GM23338 (cell line): ENCODE results near the gene TMEM30B. TPM values are rescaled to one million over a fixed set of nuclear protein-coding genes. Genes with fewer than 3 reads are reported as not detected.

Source experiments
- ATAC-seq: fragments of 200-7000 bp; cut with Tn5 transposase; 3 replicates; pipeline ENCODE4 v1.9.1; 2020
- DNase-seq: peaks from one replicate; pipeline ENCODE4 v3.0.0-alpha.2; 2015; ENCODE audit warnings: low spot score
- H2AFZ ChIP-seq: fragments of 200-600 bp; sonication (generic); 2 replicates; pipeline ENCODE4 v1.8.0; 2016; ENCODE audit warnings: antibody characterized with exemption, mild to moderate bottlenecking, moderate library complexity
- H3F3A ChIP-seq: fragments of 200-600 bp; sonication (generic); replicated peaks from 2 replicates; pipeline ENCODE4 v1.8.0; 2017; ENCODE audit warnings: antibody characterized with exemption, mixed run types, low read depth
- H3K27ac ChIP-seq: fragments of 200-600 bp; sonication (generic); 2 replicates; pipeline ENCODE4 v1.6.1; 2016; ENCODE audit warnings: low read depth
- H3K27me3 ChIP-seq: fragments of 200-600 bp; sonication (generic); 2 replicates; pipeline ENCODE4 v1.8.0; 2016; ENCODE audit warnings: mild to moderate bottlenecking, mixed run types, moderate library complexity; ENCODE audit not compliant: insufficient read depth
- H3K36me3 ChIP-seq: fragments of 200-600 bp; sonication (generic); 2 replicates; pipeline ENCODE4 v1.8.0; 2016; ENCODE audit warnings: mild to moderate bottlenecking; ENCODE audit not compliant: insufficient read depth
- H3K4me1 ChIP-seq: fragments of 200-600 bp; sonication (generic); 2 replicates; pipeline ENCODE4 v1.8.0; 2016; ENCODE audit warnings: mild to moderate bottlenecking, moderate library complexity; ENCODE audit not compliant: insufficient read depth
- H3K4me2 ChIP-seq: fragments of 200-600 bp; sonication (generic); 2 replicates; pipeline ENCODE4 v1.7.1; 2017; ENCODE audit warnings: mixed run types
- H3K4me3 ChIP-seq: fragments of 200-600 bp; sonication (generic); 2 replicates; pipeline ENCODE4 v1.6.1; 2016; ENCODE audit warnings: mixed run types
- H3K79me2 ChIP-seq: fragments of 200-600 bp; sonication (generic); replicated peaks from 2 replicates; pipeline ENCODE4 v1.8.0; 2017; ENCODE audit warnings: mild to moderate bottlenecking; ENCODE audit not compliant: insufficient read depth
- H3K9me2 ChIP-seq: fragments of 200-600 bp; sonication (generic); 2 replicates; pipeline ENCODE4 v1.8.0; 2017; ENCODE audit not compliant: insufficient read depth
- H4K20me1 ChIP-seq: fragments of 200-600 bp; sonication (generic); replicated peaks from 2 replicates; pipeline ENCODE4 v1.8.0; 2017; ENCODE audit warnings: mild to moderate bottlenecking; ENCODE audit not compliant: insufficient read depth
- H3K27ac Mint-ChIP-seq: 2 replicates; pipeline ENCODE4 v1.8.0; 2020; ENCODE audit warnings: inconsistent platforms, mild to moderate bottlenecking, moderate library complexity, mixed read lengths
- H3K27me3 Mint-ChIP-seq: 3 replicates; pipeline ENCODE4 v1.8.0; 2022; ENCODE audit warnings: low read depth, mild to moderate bottlenecking, moderate library complexity, mixed read lengths, inconsistent platforms; ENCODE audit not compliant: insufficient read depth, poor library complexity
- H3K36me3 Mint-ChIP-seq: 3 replicates; pipeline ENCODE4 v1.8.0; 2021; ENCODE audit warnings: low read depth, mild to moderate bottlenecking, inconsistent platforms, moderate library complexity, mixed read lengths
- H3K4me1 Mint-ChIP-seq: 3 replicates; pipeline ENCODE4 v1.8.0; 2020; ENCODE audit warnings: mild to moderate bottlenecking, inconsistent platforms, mixed read lengths
- H3K4me3 Mint-ChIP-seq: 3 replicates; pipeline ENCODE4 v1.8.0; 2021; ENCODE audit warnings: moderate library complexity, mild to moderate bottlenecking, inconsistent platforms, mixed read lengths
- H3K9me3 Mint-ChIP-seq: 3 replicates; pipeline ENCODE4 v1.8.0; 2020; ENCODE audit warnings: moderate library complexity, mild to moderate bottlenecking, inconsistent platforms, mixed read lengths
- CTCF ChIP-seq, 2 experiments: fragments of 200-600 bp in 1 of 2; sonication (generic) in 1 of 2; conservative IDR thresholded peaks; 2 replicates each; pipeline versions ENCODE4 v1.5.1 to v1.6.1; 2016 to 2017; ENCODE audit warnings: antibody characterized with exemption in 2 of 2, low read depth in 2 of 2, mild to moderate bottlenecking in 2 of 2, moderate library complexity in 1 of 2
- EZH2 ChIP-seq: fragments of 200-600 bp; sonication (generic); IDR thresholded peaks from one replicate; pipeline ENCODE4 v1.8.0; 2017; ENCODE audit warnings: antibody characterized with exemption, mild to moderate bottlenecking, low read depth; ENCODE audit not compliant: unreplicated experiment
- JUNB ChIP-seq: IDR thresholded peaks from one replicate; pipeline ENCODE4 v1.6.1; 2016; ENCODE audit warnings: antibody characterized with exemption; ENCODE audit not compliant: unreplicated experiment
- REST ChIP-seq: IDR thresholded peaks from one replicate; pipeline ENCODE4 v1.6.1; 2018; ENCODE audit warnings: antibody characterized with exemption; ENCODE audit not compliant: unreplicated experiment
- ZNF114 ChIP-seq: fragments of 250-450 bp; sonication (Bioruptor Pico); IDR thresholded peaks from 2 replicates; pipeline ENCODE4 v1.5.0; 2020; ENCODE audit warnings: mild to moderate bottlenecking, moderate library complexity
- ZNF331 ChIP-seq: fragments of 250-450 bp; sonication (Bioruptor Pico); IDR thresholded peaks from 2 replicates; pipeline ENCODE4 v1.5.0; 2020; ENCODE audit warnings: low read depth, mild to moderate bottlenecking, moderate library complexity
- polyA plus RNA-seq: library from polyadenylated mRNA; unstranded; fragments of >200 nt; fragmentation: Nextera tagmentation; extraction: Ambion mirVana; gene quantifications from 2 replicates; pipeline ENCODE4 v1.2.1, GENCODE V29; 2016
- total RNA-seq: library from RNA; depleted of rRNA; stranded (reverse); fragments of >200 nt; shearing (Covaris generic); gene quantifications from 2 replicates; pipeline ENCODE4 v1.2.3, GENCODE V29; 2014

TMEM30B gene
- total and polyA plus RNA-seq, 2 experiments from 2014 or later = 7.2 to 22.9 TPM

DNA sequence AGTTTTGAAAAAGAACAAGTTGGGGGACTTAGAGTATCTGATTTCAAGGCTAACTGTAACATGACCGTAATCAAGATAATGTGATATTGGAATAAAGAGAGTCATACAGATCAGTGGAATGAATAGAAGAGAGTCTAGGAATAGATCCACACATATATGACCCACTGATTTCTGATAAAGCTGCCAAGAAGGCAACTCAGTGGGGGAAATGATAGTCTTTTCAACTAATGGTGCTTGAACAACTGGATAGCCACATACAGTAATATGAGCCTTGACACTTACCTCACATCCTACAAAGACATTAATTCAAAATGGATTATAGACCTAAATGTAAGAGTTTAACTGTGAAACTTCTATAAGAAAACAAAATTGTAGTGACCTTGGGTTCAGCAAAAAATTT is 44.0 kb upstream of the TMEM30B start (continued):
- TF ChIP-seq REST (no peak), JUNB (no peak), CTCF (conservative IDR thresholded peaks at IDR 0.05; ENCODE audit: low read depth in 2 of 2) (no peak), EZH2 (no peak), ZNF114 (CRISPR knock-in tag) (no peak), ZNF331 (CRISPR knock-in tag) (no peak)

- Histone ChIP-seq H3K4me2 (no peak overlapping the region), H3K4me1 (peaks cover 4% of the 10 kb centered on the region; the same call in 1 of the 2 replicates), H3F3A (no peaks in the 10 kb centered on the region; the same call in 1 of the 2 replicates), H3K36me3 (no peaks in the 10 kb centered on the region), H3K4me3 (no peak overlapping the region), H3K79me2 (no peaks in the 10 kb centered on the region), H2AFZ (no peak overlapping the region), H3K27me3 (peaks cover 48% of the 10 kb centered on the region), H4K20me1 (no peaks in the 10 kb centered on the region), H3K27ac (no peak overlapping the region), H3K9me2 (no peaks in the 10 kb centered on the region)
- Mint-ChIP-seq H3K27ac (no peak overlapping the region), H3K4me1 (peaks cover 11% of the 10 kb centered on the region), H3K27me3 (peaks cover 22% of the 10 kb centered on the region), H3K36me3 (peaks cover 5% of the 10 kb centered on the region; the same call in 2 of the 3 replicates), H3K4me3 (no peak overlapping the region), H3K9me3 (peaks cover 9% of the 10 kb centered on the region)
- DNase-seq (no peak), ATAC-seq (no peak)
- TF ChIP-seq CTCF (conservative IDR thresholded peaks at IDR 0.05; ENCODE audit: low read depth in 2 of 2) = no peak
Measured at GRCh38 chr14:61323970-61324369, 42.8 kb upstream of the TMEM30B start.
